HG02981 (cell line): ENCODE data around the gene HSPA1B.
"Not testable (repeated sequence)": the region's sequence is repeated elsewhere in the genome, so short reads cannot be mapped to it uniquely, and the experiment has no call there.

Experiments
- ATAC-seq: cut with Tn5 transposase; IDR thresholded peaks from one replicate; pipeline ENCODE4 v1.9.1; 2021; ENCODE audit warnings: mild to moderate bottlenecking, moderate library complexity; ENCODE audit not compliant: unreplicated experiment

The HSPA1B gene

DNA sequence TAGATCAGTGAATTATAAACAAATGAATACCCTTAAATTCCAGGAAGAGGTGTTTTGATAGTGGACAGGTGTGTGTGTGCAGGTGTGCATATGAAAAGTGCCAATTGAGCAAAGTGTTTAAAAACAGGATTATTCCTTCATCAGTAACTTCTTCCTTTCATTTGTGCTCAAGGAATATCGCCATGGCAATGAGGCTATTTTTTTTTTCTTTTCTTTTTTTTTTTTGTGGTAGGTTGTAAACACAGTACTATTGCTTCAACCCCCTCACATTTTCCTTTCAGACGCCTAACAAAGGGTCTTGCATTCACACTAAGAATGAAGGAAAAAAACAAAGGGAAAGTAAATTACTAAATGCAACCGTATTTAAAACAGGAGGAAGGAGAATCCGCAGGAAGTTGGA is 2.0 kb upstream of the HSPA1B start:
- ATAC-seq = no peak

- peak; percentile 7 for ATAC-seq
Observed at GRCh38 chr6:31826793-31827285, 699 bp upstream of the HSPA1B start.

DNA sequence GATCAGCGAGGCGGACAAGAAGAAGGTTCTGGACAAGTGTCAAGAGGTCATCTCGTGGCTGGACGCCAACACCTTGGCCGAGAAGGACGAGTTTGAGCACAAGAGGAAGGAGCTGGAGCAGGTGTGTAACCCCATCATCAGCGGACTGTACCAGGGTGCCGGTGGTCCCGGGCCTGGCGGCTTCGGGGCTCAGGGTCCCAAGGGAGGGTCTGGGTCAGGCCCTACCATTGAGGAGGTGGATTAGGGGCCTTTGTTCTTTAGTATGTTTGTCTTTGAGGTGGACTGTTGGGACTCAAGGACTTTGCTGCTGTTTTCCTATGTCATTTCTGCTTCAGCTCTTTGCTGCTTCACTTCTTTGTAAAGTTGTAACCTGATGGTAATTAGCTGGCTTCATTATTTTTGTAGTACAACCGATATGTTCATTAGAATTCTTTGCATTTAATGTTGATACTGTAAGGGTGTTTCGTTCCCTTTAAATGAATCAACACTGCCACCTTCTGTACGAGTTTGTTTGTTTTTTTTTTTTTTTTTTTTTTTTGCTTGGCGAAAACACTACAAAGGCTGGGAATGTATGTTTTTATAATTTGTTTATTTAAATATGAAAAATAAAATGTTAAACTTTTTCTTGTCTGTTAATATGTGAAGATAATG is 2.2 kb downstream of the HSPA1B start:
- no peak for ATAC-seq

DNA sequence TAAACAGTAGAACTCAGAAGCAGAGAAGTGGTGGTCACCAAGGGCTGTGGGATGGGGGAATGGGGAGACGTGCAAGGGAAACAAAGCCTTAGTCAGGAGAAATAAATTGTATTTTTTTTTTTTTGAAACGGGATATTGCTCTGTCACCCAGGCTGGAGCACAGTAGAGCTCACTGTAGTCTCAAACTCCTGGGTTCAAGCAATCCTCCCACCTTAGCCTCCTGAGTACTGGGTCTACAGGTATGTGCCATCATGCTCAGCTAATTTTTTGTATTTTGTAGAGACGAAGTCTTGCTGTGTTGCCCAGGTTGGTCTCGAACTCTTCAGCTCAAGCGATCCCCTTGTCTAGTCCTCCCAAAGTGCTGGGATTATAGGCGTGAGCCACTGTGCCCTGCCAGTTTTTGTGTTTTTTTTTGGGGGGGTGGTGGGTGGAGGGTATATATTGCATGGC is 3.4 kb downstream of the HSPA1B start:
- ATAC-seq = no peak

- ATAC-seq = no peak
Observed at GRCh38 chr6:31831350-31832215, 4.0 kb downstream of the HSPA1B start.

DNA sequence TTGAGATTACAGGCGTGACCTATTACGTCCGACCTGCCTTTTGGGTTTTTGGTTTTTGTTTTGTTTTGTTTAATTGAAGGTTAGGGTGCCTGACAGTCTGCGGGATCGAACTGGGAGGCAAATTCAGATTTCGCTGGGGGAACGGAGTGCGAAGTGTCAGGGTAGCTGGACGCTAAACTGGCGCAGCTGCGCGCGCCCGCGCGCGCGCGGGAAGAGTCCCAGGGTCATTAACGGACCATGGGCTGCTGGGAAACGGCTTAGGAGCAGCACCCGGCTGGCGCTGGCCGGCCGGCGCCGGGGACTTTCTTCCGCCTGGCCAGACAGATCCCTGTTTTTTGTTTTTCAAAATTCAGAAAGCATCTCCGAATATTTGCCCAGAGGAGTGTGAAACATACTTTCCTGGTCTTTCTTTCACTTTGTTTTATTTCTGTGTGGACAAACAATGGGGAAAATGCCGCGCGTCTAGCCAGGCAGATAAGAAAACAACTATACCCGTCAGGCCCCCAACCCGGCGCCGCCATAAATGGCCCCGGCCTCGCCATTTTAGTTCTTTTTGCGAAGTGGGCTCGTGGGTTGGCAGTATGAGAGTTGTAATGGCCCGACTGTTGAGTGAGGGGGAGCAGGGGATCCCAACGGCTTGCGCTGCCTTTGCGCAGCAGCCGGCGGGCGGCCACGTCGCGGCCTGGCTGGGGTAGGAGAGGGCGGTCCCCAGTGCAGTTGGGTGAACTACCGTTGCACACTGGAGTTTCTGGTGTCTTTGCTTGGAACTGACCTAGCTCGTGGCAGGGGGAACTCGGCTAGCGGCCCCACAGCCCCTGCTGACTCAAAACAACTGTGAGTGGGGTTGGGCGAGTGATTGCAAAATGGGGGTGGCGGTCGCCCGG is 7.1 kb downstream of the HSPA1B start:
- ATAC-seq = no peak

GRCh38 chr6:31836047-31836473 is 8.5 kb downstream of the HSPA1B start:
- ATAC-seq = no peak

GRCh38 chr6:31836474-31837368 is 9.2 kb downstream of the HSPA1B start:
- ATAC-seq = no peak

- no peak for ATAC-seq
Observed at GRCh38 chr6:31837369-31838113, 10.0 kb downstream of the HSPA1B start.

GRCh38 chr6:31838114-31838553 is 10.6 kb downstream of the HSPA1B start:
- not testable (repeated sequence) for ATAC-seq

DNA sequence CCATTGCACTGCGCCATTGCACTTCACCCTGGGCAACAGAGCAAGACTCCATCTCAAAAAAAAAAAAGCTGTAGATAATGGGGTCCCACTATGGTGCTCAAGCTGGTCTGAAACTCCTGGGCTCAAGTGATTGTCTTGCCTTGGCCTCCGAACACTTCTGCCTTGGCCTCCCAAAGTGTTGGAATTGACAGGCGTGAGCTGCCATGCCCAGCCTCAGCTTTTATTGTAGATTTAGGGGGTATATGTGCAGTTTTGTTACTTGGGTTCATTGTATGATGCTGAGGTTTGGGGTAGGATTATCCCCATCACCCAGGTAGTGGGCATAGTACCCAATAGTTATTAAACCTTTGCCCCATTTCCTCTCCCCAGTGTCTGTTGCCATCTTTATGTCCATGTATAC is 11.4 kb downstream of the HSPA1B start:
- no peak for ATAC-seq

DNA sequence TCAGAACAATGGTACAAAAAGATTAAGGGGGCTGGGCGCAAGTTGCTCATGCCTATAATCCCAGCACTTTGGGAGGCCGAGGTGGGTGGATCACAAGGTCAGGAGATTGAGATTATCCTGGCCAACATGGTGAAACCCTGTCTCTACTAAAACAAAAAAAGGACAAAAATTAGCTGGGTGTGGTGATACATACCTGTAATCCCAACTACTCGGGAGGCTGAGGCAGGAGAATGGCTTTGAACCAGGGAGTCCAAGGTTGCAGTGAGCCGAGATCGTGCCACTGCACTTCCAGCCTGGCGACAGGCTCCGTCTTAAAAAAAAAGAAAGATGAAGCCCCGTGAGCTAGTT is 12.2 kb downstream of the HSPA1B start:
- not testable (repeated sequence) for ATAC-seq

DNA sequence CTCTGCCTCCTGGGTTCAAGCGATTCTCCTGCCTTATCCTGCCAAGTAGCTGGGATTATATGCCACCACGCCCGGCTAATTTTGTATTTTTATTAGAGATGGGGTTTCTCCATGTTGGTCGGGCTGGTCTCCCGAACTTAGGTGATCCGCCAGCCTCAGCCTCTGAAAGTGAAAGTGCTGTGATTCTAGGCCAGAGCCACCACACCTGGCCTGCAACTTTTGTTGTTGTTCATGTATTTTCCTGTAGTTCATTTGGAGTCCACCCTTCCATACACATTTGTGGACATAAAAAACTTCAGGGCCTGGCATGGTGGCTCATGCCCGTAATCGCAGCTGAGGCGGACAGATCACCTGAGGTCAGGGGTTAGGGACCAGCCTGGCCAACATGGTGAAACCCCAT is 14.5 kb downstream of the HSPA1B start:
- no peak for ATAC-seq

- ATAC-seq = no peak
Observed at GRCh38 chr6:31844507-31844906, 17.0 kb downstream of the HSPA1B start.

GRCh38 chr6:31847276-31847978 is 19.9 kb downstream of the HSPA1B start:
- ATAC-seq = no peak

DNA sequence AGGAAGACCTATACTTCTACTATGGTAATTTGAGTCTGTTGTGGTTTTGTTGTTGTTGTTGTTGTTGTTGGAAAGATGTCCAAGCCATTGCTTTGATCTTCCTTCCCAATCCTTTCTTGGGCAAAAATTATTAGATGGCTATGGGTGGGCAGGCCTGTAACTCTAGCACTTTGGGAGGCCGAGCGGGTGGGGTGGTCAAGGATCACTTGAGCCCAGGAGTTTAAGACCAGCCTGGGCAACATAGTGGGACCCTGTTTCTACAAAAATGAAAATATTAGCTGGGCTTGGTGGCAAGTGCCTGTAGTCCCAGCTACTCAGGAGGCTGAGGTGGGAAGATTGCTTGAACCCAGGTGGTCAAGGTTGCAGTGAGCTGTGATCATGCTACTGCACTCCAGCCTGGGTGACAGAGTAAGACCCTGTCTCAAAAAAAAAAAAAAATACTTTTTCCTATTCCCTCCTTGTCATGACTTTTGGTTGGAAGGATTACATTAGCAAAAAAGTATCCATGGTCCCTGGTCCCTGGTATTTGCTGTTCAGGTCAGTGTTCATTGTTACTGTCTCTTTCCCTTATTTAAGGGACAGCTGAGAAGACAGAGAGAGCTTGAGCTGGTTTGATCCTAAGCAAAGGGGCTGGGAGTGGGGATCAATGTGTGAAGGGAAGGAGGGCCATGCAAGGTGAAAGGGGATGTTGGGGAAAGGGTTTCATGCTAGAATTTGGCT is 23.4 kb downstream of the HSPA1B start:
- no peak for ATAC-seq

DNA sequence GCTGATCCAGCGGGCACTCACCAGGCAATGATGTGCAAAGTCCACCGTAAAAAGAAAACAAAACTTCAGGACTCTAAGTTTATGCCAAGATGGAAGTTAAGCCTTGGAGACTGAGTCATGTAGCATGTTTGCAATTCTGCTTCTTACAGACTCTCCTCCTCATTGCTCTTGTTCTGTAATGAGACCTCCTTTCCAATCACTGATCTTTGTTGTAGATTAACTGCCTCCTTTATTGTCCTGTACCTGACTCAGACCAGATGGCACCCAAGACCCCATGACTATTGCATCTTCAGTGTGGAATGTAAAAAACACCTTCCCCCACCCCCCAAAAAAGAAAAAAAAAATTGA is 23.9 kb downstream of the HSPA1B start:
- no peak for ATAC-seq
